GM23338 (cell line): ENCODE data around the gene PDCD1. TPM values are rescaled to one million over a fixed set of nuclear protein-coding genes. Genes with fewer than 3 reads are reported as not detected.

Source experiments
- ATAC-seq: fragments of 200-7000 bp; cut with Tn5 transposase; 3 replicates; pipeline ENCODE4 v1.9.1; 2020
- DNase-seq: peaks from one replicate; pipeline ENCODE4 v3.0.0-alpha.2; 2015; ENCODE audit warnings: low spot score
- H2AFZ ChIP-seq: fragments of 200-600 bp; sonication (generic); 2 replicates; pipeline ENCODE4 v1.8.0; 2016; ENCODE audit warnings: antibody characterized with exemption, mild to moderate bottlenecking, moderate library complexity
- H3F3A ChIP-seq: fragments of 200-600 bp; sonication (generic); replicated peaks from 2 replicates; pipeline ENCODE4 v1.8.0; 2017; ENCODE audit warnings: antibody characterized with exemption, mixed run types, low read depth
- H3K27ac ChIP-seq: fragments of 200-600 bp; sonication (generic); 2 replicates; pipeline ENCODE4 v1.6.1; 2016; ENCODE audit warnings: low read depth
- H3K27me3 ChIP-seq: fragments of 200-600 bp; sonication (generic); 2 replicates; pipeline ENCODE4 v1.8.0; 2016; ENCODE audit warnings: mild to moderate bottlenecking, mixed run types, moderate library complexity; ENCODE audit not compliant: insufficient read depth
- H3K36me3 ChIP-seq: fragments of 200-600 bp; sonication (generic); 2 replicates; pipeline ENCODE4 v1.8.0; 2016; ENCODE audit warnings: mild to moderate bottlenecking; ENCODE audit not compliant: insufficient read depth
- H3K4me1 ChIP-seq: fragments of 200-600 bp; sonication (generic); 2 replicates; pipeline ENCODE4 v1.8.0; 2016; ENCODE audit warnings: mild to moderate bottlenecking, moderate library complexity; ENCODE audit not compliant: insufficient read depth
- H3K4me2 ChIP-seq: fragments of 200-600 bp; sonication (generic); 2 replicates; pipeline ENCODE4 v1.7.1; 2017; ENCODE audit warnings: mixed run types
- H3K4me3 ChIP-seq: fragments of 200-600 bp; sonication (generic); 2 replicates; pipeline ENCODE4 v1.6.1; 2016; ENCODE audit warnings: mixed run types
- H3K79me2 ChIP-seq: fragments of 200-600 bp; sonication (generic); replicated peaks from 2 replicates; pipeline ENCODE4 v1.8.0; 2017; ENCODE audit warnings: mild to moderate bottlenecking; ENCODE audit not compliant: insufficient read depth
- H3K9me2 ChIP-seq: fragments of 200-600 bp; sonication (generic); 2 replicates; pipeline ENCODE4 v1.8.0; 2017; ENCODE audit not compliant: insufficient read depth
- H4K20me1 ChIP-seq: fragments of 200-600 bp; sonication (generic); replicated peaks from 2 replicates; pipeline ENCODE4 v1.8.0; 2017; ENCODE audit warnings: mild to moderate bottlenecking; ENCODE audit not compliant: insufficient read depth
- H3K27ac Mint-ChIP-seq: 2 replicates; pipeline ENCODE4 v1.8.0; 2020; ENCODE audit warnings: inconsistent platforms, mild to moderate bottlenecking, moderate library complexity, mixed read lengths
- H3K27me3 Mint-ChIP-seq: 3 replicates; pipeline ENCODE4 v1.8.0; 2022; ENCODE audit warnings: low read depth, mild to moderate bottlenecking, moderate library complexity, mixed read lengths, inconsistent platforms; ENCODE audit not compliant: insufficient read depth, poor library complexity
- H3K36me3 Mint-ChIP-seq: 3 replicates; pipeline ENCODE4 v1.8.0; 2021; ENCODE audit warnings: low read depth, mild to moderate bottlenecking, inconsistent platforms, moderate library complexity, mixed read lengths
- H3K4me1 Mint-ChIP-seq: 3 replicates; pipeline ENCODE4 v1.8.0; 2020; ENCODE audit warnings: mild to moderate bottlenecking, inconsistent platforms, mixed read lengths
- H3K4me3 Mint-ChIP-seq: 3 replicates; pipeline ENCODE4 v1.8.0; 2021; ENCODE audit warnings: moderate library complexity, mild to moderate bottlenecking, inconsistent platforms, mixed read lengths
- H3K9me3 Mint-ChIP-seq: 3 replicates; pipeline ENCODE4 v1.8.0; 2020; ENCODE audit warnings: moderate library complexity, mild to moderate bottlenecking, inconsistent platforms, mixed read lengths
- CREB1 ChIP-seq: fragments of 250-450 bp; sonication (Bioruptor Pico); IDR thresholded peaks from 2 replicates; pipeline ENCODE4 v1.5.0; 2020; ENCODE audit warnings: low read depth, mild to moderate bottlenecking, moderate library complexity
- CTCF ChIP-seq, 2 experiments: fragments of 200-600 bp in 1 of 2; sonication (generic) in 1 of 2; conservative IDR thresholded peaks; 2 replicates each; pipeline versions ENCODE4 v1.5.1 to v1.6.1; 2016 to 2017; ENCODE audit warnings: antibody characterized with exemption in 2 of 2, low read depth in 2 of 2, mild to moderate bottlenecking in 2 of 2, moderate library complexity in 1 of 2
- EZH2 ChIP-seq: fragments of 200-600 bp; sonication (generic); IDR thresholded peaks from one replicate; pipeline ENCODE4 v1.8.0; 2017; ENCODE audit warnings: antibody characterized with exemption, mild to moderate bottlenecking, low read depth; ENCODE audit not compliant: unreplicated experiment
- EZH2phosphoT487 ChIP-seq: fragments of 200-600 bp; sonication (generic); IDR thresholded peaks from one replicate; pipeline ENCODE4 v1.8.1; 2018; ENCODE audit warnings: antibody characterized with exemption; ENCODE audit not compliant: unreplicated experiment
- JUNB ChIP-seq: IDR thresholded peaks from one replicate; pipeline ENCODE4 v1.6.1; 2016; ENCODE audit warnings: antibody characterized with exemption; ENCODE audit not compliant: unreplicated experiment
- NANOG ChIP-seq: IDR thresholded peaks from 2 replicates; pipeline ENCODE4 v1.6.1; 2016; ENCODE audit warnings: antibody characterized with exemption, borderline replicate concordance
- POLR2AphosphoS5 ChIP-seq: IDR thresholded peaks from 2 replicates; pipeline ENCODE4 v1.6.1; 2016; ENCODE audit warnings: antibody characterized with exemption, low read depth
- REST ChIP-seq: IDR thresholded peaks from one replicate; pipeline ENCODE4 v1.6.1; 2018; ENCODE audit warnings: antibody characterized with exemption; ENCODE audit not compliant: unreplicated experiment
- STAT1 ChIP-seq: IDR thresholded peaks from one replicate; pipeline ENCODE4 v1.6.1; 2016; ENCODE audit warnings: antibody characterized with exemption; ENCODE audit not compliant: unreplicated experiment
- ZNF114 ChIP-seq: fragments of 250-450 bp; sonication (Bioruptor Pico); IDR thresholded peaks from 2 replicates; pipeline ENCODE4 v1.5.0; 2020; ENCODE audit warnings: mild to moderate bottlenecking, moderate library complexity
- ZNF331 ChIP-seq: fragments of 250-450 bp; sonication (Bioruptor Pico); IDR thresholded peaks from 2 replicates; pipeline ENCODE4 v1.5.0; 2020; ENCODE audit warnings: low read depth, mild to moderate bottlenecking, moderate library complexity
- ZNF462 ChIP-seq: fragments of 250-450 bp; sonication (Bioruptor Pico); IDR thresholded peaks from 2 replicates; pipeline ENCODE4 v1.5.0; 2020; ENCODE audit warnings: mild to moderate bottlenecking, moderate library complexity
- polyA plus RNA-seq: library from polyadenylated mRNA; unstranded; fragments of >200 nt; fragmentation: Nextera tagmentation; extraction: Ambion mirVana; gene quantifications from 2 replicates; pipeline ENCODE4 v1.2.1, GENCODE V29; 2016
- total RNA-seq: library from RNA; depleted of rRNA; stranded (reverse); fragments of >200 nt; shearing (Covaris generic); gene quantifications from 2 replicates; pipeline ENCODE4 v1.2.3, GENCODE V29; 2014
- TF ChIP-seq, protein P1 (sequence below): IDR thresholded peaks from 2 replicates; pipeline ENCODE4 v1.6.1; 2016; ENCODE audit warnings: antibody characterized with exemption

Gene PDCD1
- total and polyA plus RNA-seq, 2 experiments from 2014 or later = 0.34 to 0.38 TPM

- peak overlapping the region; percentile 95 for H2AFZ ChIP-seq
- peaks cover 29% of the 10 kb centered on the region for H3K27me3 Mint-ChIP-seq
- H3K9me3 Mint-ChIP-seq = peaks cover 6% of the 10 kb centered on the region
- peak overlapping the region; percentile 83 for H3K4me3 ChIP-seq
- peaks cover 22% of the 10 kb centered on the region for H3K4me1 ChIP-seq
- H3K9me2 ChIP-seq = no peaks in the 10 kb centered on the region
- H3K4me1 Mint-ChIP-seq = peaks cover 19% of the 10 kb centered on the region
- peak overlapping the region; percentile 91 for H3K27ac Mint-ChIP-seq
- H4K20me1 ChIP-seq = no peaks in the 10 kb centered on the region
- peak; percentile 1; the same call in 2 of the 3 replicates for ATAC-seq
- no peaks in the 10 kb centered on the region for H3F3A ChIP-seq
- peak overlapping the region; percentile 67; the same call in 1 of the 2 replicates for H3K27ac ChIP-seq
- DNase-seq = no peak
- H3K36me3 ChIP-seq = 0 out of 2 replicates have a peak, but pooled peaks cover 2% of the 10 kb centered on the region
- no peaks in the 10 kb centered on the region for H3K27me3 ChIP-seq
- TF ChIP-seq ZNF462 (CRISPR knock-in tag) (no peak), STAT1 (no peak), NANOG (no peak), EZH2 (no peak), ZNF331 (CRISPR knock-in tag) (no peak), POLR2AphosphoS5 (no peak), CTCF (conservative IDR thresholded peaks at IDR 0.05; ENCODE audit: low read depth in 2 of 2) (no peak), EZH2phosphoT487 (no peak), JUNB (no peak), CREB1 (CRISPR knock-in tag) (no peak), REST (no peak), ZNF114 (CRISPR knock-in tag) (no peak)
- TF ChIP-seq, protein P1, sequence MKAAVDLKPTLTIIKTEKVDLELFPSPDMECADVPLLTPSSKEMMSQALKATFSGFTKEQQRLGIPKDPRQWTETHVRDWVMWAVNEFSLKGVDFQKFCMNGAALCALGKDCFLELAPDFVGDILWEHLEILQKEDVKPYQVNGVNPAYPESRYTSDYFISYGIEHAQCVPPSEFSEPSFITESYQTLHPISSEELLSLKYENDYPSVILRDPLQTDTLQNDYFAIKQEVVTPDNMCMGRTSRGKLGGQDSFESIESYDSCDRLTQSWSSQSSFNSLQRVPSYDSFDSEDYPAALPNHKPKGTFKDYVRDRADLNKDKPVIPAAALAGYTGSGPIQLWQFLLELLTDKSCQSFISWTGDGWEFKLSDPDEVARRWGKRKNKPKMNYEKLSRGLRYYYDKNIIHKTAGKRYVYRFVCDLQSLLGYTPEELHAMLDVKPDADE = no peak
- H3K36me3 Mint-ChIP-seq = peaks cover 4% of the 10 kb centered on the region
- H3K4me2 ChIP-seq = peak overlapping the region; percentile 91
- H3K79me2 ChIP-seq = no peaks in the 10 kb centered on the region
- H3K4me3 Mint-ChIP-seq = peak overlapping the region; percentile 85
These were observed 21.8 kb upstream of the PDCD1 start for GRCh38 chr2:241880311-241881073.
